Measurements from ENCODE around the gene OOSP3.
A peak's percentile ranks its signal among the peaks of the same experiment; 100 is the strongest.
"Not testable (repeated sequence)": the region's sequence is repeated elsewhere in the genome, so short reads cannot be mapped to it uniquely, and the experiment has no call there.

OOSP3 gene

GRCh38 chr11:59877325-59877724, 1.3 kb upstream of the OOSP3 start:
- DNase-seq = no peak

DNA sequence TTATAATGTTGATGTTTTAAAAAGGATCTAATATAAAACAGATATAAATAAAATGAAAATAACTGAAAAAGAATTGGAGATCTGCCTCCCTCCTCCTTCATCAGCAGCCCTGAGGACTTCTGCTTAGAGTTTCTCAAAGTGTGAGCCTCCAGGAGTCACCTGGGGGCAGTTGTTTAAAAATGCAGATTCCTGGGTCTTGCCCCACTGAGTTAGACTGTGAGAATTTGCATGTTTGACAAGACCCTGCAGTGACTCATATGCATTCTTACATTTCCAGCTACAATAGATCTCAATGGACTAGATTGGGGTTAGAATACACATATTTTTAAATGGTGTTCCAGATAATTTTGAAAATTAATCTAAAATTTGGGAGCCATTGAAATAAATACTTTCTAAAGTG, 798 bp upstream of the OOSP3 start:
- DNase-seq = no peak

DNA sequence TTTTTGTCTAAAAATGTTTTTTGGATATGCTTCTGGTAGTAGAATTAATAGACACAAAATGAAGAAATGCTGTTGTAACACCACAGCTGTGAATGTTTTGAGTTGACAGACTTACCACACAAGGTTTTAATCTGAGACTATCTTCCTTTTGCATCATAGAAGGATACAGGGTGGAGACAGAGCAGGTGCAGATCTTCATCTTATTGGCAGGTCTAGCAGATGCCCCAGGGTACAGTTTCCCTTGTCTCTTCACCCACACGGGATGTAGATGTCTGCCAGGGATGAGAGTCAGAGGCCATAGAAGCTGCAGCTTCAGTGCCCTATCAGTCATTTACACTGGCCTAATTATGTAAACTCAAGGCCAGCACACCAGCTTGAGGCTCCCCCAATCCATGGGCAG, 985 bp downstream of the OOSP3 start:
- DNase-seq = no peak

DNA sequence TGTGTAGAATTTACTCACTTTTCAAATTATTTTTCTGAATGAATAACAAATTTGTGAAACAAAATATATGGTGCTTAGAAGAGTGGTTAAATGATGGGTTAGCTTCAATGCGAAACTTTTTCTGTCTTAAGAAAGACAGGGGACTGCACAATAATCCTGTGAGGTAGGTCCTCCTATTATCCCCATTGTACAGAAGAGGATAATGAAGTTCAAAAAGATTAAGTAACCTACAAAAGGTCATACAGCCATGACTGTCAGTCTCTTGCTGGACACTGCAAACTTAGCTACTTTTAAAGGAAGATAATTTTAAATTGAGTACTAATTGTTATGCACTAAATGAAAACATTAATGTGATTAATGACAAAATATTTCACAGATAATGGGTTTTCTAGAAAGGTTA, 5.0 kb downstream of the OOSP3 start:
- DNase-seq = no peak

DNA sequence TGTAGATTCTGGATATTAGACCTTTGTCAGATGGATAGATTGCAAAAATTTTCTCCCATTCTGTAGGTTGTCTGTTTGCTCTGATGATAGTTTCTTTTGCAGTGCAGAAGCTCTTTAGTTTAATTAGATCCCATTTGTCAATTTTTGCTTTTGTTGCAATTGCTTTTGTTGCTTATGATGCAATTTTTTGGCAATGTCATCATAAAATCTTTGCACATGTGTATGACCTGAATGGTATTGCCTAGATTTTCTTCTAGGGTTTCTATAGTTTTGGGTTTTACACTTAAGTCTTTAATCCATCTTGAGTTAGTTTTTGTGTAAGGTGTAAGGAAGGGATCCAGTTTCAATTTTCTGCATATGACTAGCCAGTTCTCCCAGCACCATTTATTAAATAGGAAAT, 8.6 kb downstream of the OOSP3 start:
- not testable (repeated sequence) for DNase-seq

DNA sequence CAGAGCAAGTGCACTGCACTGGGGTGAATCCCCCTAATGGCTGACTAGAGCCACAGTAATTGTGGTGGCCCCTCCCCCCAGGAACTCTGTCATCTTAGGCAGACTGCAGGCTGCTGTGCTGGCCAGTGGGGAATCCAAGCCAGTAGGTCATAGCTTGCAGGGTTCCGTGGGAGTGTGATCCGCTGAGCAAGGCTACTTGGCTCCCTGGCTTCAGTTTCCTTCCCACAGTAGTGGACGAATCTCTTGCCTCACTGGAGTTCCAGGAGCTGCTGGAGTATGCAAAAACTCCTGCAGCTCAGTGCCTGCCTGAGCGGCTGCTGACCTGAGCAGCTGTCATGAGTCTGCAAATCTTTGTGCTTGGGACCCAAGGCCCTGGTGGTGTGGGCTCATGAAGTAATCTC, 13.2 kb downstream of the OOSP3 start:
- DNase-seq = no peak

DNA sequence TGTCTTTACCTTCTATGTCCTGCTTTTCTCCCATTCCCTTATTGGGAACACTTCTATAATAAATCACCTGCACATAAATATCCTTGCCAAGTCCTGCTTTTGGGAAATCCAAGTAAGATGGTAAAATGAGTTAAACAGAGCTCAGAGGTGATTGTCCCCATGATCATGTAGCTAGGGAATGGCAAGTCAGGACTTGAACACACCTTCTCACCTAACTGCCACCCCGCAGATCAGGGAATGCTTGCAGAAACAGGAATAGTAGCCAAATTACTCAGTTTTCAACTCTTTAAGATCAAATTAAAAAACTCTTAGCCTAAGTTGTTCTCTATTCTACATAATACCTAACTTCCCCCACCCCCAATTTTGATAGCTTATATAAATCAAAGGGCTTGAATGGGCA, 16.0 kb downstream of the OOSP3 start:
- DNase-seq = no peak

DNA sequence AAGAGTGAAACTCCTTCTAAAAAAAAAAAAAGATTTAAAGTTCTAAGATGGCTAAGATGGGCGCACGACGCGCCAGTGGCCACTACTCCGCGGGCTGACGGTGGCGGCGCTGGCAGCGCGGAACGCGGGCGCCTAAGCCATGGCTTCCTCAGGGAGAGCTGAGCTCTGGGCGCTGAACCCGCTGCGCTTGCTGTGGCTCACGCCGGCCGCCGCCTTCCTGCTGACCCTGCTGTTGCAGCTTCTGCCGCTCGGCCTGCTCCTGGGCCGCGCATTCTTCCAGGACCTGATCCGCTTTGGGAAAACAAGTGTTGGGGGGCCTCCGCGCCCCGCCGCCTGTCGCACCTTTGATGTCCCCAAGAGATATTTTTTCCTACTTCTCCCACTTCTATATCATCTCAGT, 19.5 kb downstream of the OOSP3 start:
- no peak for DNase-seq

DNA sequence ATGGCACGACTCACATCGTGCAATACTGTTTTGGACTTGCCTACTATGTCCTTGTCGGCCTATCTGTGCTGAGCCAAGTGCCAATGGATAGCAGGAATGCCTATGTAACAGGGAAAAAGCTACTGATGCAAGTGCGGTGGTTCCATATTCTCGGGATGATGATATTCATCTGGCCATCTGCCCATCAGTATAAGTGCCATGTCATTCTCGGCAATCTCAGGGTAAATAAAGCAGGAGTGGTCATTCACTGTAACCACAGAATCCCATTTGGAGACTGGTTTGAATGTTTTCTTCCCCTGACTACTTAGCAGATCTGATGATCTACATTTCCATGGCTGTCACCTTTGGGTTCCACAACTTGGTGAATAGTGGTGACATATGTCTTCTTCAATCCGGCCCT, 20.1 kb downstream of the OOSP3 start:
- DNase-seq = peak; percentile 36

- DNase-seq = no peak
These were observed 20.9 kb downstream of the OOSP3 start for GRCh38 chr11:59899532-59899931.

DNA sequence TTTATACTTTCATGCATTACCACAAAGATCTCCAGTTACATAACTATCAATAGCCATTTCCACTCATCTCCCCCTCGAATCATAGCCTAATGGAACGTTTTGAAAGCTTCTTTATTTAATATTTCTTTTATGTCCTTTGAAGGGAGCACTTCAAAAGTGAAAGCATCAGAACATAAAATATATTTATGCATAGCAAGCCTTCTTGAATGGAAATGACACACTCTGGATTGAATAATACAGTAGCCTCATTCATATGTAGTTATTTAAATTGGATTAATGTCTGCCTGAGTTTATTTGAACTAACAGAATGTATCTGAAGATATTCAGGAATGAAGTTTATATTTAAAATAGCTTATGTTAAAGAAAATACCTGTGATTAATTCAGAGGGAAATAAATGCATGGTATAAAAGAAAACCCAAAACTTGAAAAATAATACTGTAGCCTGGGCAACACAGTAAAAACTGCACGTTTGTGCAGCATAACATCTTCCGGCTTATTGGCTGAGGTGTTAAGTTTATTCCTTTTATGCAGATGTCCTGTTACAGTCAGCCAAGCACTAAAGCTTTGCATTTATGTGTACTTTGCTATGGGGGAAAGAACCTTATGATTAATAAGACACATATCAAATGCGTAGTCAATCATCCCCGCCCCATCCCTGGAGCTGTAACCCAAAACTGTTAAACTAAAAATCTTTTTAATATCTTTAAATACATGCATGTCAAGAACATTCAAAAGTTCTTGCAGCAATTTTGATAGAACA, 22.0 kb downstream of the OOSP3 start:
- no peak for DNase-seq

- peak; percentile 2 for DNase-seq
These were observed 22.7 kb downstream of the OOSP3 start for GRCh38 chr11:59901306-59901705.

GRCh38 chr11:59903569-59903968, 25.0 kb downstream of the OOSP3 start:
- not testable (repeated sequence) for DNase-seq

GRCh38 chr11:59918480-59918879, 39.9 kb downstream of the OOSP3 start:
- no peak for DNase-seq

- peak; percentile 72 for DNase-seq
These were observed 40.5 kb downstream of the OOSP3 start for GRCh38 chr11:59918987-59919589.

- peak; percentile 3 for DNase-seq
These were observed 45.2 kb downstream of the OOSP3 start for GRCh38 chr11:59923813-59924212.

- no peak for DNase-seq
These were observed 53.1 kb downstream of the OOSP3 start for GRCh38 chr11:59931688-59932087.

DNA sequence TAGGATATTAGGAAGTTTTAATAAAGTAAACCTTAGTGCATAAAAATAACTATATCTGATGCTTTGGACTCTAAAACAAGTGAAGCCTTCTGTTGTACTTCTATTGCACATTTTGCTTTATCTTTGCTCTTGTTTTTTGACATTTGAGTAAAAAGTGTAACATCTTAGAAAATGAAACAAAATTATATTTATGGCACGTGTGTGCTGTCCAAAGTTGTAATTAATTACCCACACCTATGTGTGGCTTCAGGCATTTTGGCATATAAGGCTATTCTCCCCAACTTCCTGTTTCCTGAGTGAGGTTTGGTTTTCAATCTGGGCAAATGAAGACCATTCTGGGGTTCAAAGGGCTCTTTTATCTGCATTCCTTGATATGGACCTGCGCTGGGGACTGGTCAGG, 59.5 kb downstream of the OOSP3 start, which contains the start of gene OOSP1:
Gene OOSP1 (plus strand): TSS at position 301 of the 400 bp plus-strand sequence. CDS start 23 bp downstream, at position 324.
- DNase-seq = no peak

DNA sequence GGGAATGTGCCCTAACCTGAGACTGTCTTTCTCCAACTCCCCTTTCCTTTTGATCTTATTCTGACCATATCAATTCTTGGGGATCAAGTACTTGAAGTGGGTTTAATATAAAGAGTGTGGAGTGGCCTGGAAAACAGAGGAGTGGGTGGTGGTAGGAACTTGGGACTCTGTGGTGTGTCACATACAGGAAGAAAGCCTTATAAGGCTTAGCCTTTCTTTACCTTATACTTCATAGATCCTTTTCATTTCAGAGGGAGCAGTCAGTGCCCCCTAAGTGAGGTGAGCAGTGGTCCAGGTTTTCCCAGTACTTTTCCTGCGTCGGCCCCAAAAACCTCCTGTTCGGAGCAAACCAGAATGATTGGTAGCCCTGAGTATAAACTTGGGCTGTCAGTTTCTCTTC, 60.1 kb downstream of the OOSP3 start:
- no peak for DNase-seq

GRCh38 chr11:59939482-59939881, 60.9 kb downstream of the OOSP3 start:
- DNase-seq = no peak

DNA sequence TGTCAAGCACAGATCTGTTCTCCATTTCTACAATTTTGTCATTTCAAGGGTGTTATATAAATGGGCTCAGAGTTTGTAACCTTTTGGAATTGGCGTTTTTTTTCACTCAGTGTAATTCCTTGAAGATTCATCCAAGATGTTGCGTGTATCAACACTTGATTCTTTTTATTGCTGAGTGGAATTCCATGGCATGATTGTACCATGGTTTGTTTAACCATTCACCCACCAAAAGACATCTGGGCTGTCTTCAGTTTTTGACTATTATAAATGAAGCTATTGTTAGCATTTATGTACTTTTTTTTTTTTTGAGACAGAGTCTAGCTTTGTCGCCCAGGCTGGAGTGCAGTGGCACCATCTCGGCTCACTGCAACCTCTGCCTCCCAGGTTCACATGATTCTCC, 62.5 kb downstream of the OOSP3 start:
- DNase-seq = no peak

DNA sequence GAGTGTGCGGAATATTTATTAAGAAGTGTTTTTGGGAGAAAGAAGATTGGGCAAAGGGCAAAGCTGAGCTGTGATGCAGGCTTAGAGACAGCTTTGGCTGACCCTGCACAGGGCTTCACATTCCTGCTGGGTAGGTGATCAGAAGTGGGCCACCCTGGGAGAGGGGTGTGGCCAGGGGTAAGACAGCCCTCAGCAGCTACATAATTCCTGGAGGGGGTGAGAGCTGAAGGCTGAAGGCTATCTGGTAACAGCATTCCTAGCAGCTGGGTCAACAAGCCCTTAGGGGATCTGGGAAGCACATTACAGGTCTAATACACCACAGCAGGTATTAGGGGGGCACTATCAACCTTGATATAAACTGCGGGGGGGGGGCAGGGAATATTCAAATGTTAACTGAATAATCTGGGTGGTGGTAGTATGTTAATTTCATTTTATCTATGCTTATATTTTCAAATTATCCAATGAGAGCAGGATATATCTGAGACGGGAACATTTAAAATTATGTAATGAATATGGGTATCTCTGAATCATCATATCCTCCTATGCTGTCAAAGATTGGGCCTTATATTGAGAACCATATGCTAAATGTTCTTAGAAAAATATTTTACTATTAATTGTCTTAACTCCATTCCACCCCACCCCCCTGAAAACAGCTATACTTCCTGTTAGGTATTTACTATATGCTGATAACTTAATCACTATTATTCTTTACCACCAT, 65.6 kb downstream of the OOSP3 start:
- DNase-seq = no peak

- DNase-seq = no peak
These were observed 66.1 kb downstream of the OOSP3 start for GRCh38 chr11:59944720-59945119.

Measured in DMS53 (cell line).